ENCODE results near the gene POSTN.

Gene POSTN, protein sequence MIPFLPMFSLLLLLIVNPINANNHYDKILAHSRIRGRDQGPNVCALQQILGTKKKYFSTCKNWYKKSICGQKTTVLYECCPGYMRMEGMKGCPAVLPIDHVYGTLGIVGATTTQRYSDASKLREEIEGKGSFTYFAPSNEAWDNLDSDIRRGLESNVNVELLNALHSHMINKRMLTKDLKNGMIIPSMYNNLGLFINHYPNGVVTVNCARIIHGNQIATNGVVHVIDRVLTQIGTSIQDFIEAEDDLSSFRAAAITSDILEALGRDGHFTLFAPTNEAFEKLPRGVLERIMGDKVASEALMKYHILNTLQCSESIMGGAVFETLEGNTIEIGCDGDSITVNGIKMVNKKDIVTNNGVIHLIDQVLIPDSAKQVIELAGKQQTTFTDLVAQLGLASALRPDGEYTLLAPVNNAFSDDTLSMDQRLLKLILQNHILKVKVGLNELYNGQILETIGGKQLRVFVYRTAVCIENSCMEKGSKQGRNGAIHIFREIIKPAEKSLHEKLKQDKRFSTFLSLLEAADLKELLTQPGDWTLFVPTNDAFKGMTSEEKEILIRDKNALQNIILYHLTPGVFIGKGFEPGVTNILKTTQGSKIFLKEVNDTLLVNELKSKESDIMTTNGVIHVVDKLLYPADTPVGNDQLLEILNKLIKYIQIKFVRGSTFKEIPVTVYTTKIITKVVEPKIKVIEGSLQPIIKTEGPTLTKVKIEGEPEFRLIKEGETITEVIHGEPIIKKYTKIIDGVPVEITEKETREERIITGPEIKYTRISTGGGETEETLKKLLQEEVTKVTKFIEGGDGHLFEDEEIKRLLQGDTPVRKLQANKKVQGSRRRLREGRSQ

DNA sequence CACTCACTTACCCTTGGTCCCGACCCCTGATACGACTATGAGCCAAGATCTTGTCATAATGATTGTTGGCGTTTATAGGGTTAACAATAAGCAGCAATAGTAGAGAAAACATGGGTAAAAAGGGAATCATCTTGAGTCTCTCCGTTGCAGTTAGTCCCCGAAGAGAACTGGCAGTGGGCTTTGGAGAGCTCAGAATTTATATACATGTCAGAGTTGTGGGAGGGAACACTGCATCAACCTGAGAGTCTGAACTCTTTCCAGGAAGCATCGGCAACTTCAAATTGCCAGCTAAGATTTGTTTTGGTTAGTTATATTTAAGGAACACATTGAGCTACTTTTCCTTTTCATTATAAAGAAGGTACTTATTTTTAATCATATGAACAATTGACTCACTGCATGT lies at the start of gene POSTN:
Gene POSTN (minus strand): TSS at position 172 of the 400 bp plus-strand sequence. CDS start 42 bp downstream, at position 130.
- DNase-seq (ENCODE audit: low read depth): no peak

DNA sequence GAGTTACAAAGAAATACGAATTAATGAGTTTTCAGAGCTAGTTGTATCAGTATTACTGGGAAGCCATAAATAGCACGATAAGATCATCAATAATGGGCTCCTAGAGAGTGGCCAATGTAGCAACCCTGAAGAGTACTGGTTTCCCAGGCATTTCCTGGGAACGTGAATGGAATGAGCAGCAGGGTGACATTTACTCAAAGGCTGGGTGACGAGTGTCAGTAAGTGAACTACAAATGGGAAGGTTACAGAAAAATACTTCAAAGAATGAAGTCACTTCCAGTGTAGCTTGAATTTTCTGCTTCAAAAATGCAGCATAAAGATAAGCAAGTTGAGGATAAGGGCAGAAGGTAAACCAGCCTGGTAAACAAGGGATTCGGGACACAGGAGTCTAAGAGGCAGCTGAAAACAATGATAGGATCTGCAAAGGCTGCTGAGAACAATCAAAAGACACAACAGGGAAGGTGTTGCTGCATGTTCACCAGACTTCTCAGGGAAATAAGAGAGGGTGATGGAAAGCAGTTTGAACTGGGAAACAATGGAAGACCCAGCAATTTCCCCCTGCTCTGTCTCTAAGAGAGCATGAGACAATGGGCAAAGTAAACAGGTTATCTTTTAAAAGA lies 48.6 kb upstream of the POSTN start:
- DNase-seq (ENCODE audit: low read depth): no peak

GRCh38 chr13:37646531-37646930 lies 48.0 kb upstream of the POSTN start:
- no peak for DNase-seq (ENCODE audit: low read depth)

- DNase-seq (ENCODE audit: low read depth): no peak
These were observed 46.7 kb upstream of the POSTN start for GRCh38 chr13:37645181-37645740.

DNA sequence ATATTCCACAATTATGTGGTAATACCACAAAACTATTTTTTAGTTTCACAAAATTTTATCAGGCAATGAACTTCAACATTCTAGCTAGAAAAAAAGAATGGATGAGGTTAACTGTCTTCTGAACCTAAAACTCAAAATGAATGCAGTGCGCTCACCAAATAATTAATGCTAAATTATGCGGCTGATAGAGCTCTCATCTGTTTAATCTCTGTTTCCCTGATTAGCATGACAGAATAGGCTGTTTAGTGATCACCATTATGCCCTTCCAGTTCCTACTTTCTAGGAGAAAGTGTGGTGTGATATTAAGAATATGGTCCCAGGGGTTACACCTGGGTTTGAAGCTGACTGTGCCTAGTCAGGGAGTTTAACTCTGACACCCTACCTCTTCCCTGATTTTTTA lies 42.8 kb upstream of the POSTN start:
- no peak for DNase-seq (ENCODE audit: low read depth)

- no peak for DNase-seq (ENCODE audit: low read depth)
These were observed 41.9 kb upstream of the POSTN start for GRCh38 chr13:37640499-37640898.

GRCh38 chr13:37636701-37637100 lies 38.1 kb upstream of the POSTN start:
- DNase-seq (ENCODE audit: low read depth): no peak

- DNase-seq (ENCODE audit: low read depth): no peak
These were observed 33.7 kb upstream of the POSTN start for GRCh38 chr13:37632294-37632693.

DNA sequence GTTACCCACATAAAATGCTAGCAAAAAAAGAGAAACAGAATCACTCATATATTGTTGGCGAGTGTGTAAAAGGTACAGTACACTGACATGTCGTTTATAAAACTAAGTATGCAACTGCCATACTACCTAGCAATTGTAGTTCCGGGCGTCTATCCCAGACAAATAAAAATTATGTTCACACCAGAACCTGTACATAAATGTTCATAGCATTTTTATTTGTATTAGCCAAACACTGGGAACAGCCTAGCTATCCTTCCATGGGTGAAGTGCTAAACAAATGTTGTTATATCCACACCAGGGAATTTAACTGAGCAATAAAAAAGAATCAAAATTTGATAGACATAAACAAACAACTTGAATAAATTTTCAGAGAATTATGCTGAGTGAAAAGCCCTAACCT lies 28.9 kb upstream of the POSTN start:
- DNase-seq (ENCODE audit: low read depth): no peak

DNA sequence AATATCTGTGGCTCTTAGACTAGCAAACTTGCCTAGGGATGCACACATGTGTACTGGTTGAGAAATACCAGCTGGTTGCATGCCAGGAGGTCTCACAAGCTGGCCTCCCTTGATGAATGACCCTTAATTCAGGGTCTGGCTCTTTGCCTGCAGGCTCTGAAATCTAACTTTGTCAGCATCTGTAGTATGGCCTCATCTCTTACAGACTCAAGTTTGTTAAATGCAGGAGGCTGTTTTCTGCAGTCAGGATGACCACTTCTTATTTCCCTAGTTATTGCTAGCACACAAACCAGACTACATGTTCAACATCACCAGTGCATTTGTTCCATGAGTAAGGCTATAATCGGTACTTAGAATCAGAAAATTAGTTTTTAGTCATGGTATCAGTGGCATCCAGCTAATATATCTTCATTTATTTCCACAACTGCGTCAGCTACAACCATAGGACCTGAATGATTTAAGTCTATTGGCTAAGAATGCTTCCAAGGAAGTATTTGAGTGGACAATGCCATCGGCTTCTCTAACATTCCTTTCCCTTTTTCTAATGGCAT lies 23.3 kb upstream of the POSTN start:
- DNase-seq (ENCODE audit: low read depth): no peak

GRCh38 chr13:37618554-37618953 lies 20.0 kb upstream of the POSTN start:
- DNase-seq (ENCODE audit: low read depth): no peak

GRCh38 chr13:37617173-37617572 lies 18.6 kb upstream of the POSTN start:
- no peak for DNase-seq (ENCODE audit: low read depth)

DNA sequence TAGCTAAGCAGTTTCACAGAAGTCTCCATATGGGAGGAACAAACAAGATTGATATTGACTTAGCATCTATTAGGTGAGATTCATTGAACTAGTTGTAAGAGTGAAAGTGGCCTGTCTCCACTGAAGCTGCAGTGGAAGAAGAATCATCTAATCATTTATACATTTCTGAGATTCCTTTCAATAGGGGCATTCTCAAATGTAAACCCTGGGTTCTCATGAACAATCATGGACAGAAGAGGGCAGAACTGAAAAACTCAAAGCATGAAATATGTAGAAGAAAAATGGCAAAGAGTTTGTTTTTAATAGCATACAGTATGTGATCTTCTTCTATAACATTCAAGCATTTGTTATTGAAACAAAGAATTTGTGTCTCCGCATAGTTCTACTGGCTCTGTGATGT lies 17.6 kb upstream of the POSTN start:
- DNase-seq (ENCODE audit: low read depth): no peak

DNA sequence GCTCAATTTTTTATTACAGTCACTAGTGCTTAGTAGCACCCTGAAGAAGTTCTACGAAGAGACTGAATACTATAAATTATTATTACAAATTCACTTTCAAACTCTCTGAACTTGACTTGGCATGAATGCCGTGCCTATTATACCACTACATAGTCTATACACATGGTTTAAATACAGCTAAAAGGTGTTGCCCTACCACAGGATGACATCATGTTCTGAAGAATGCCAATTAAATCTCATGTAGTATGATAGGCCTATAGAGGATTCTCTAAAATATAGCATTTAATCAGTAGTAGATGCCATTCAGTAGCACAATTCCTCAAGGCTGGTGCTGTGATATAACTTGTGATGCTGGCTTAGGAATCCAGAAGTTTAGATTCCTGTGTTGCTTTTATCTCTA lies 16.7 kb upstream of the POSTN start:
- DNase-seq (ENCODE audit: low read depth): no peak

DNA sequence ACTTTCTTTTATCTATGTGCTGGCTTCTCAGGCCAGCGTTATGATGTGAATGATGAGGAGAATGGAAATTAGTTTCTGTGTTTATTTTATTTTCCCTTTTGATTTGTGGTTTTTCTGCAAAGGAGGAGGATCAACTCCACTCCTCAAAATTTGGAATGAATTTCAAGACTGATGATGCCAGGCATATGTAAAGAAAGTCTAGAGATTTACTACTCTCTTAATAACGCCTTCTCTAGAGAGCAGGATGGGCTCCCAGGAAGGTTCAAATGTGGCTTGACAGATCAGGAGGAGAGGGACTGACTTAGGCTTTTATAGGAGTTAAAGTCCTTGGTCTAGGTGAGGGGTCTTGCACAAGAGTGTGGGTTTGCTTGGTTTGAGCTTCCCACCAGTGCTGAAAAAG lies 15.1 kb upstream of the POSTN start:
- no peak for DNase-seq (ENCODE audit: low read depth)

- DNase-seq (ENCODE audit: low read depth): no peak
These were observed 14.7 kb upstream of the POSTN start for GRCh38 chr13:37613236-37613635.

GRCh38 chr13:37608750-37609339 lies 10.3 kb upstream of the POSTN start:
- no peak for DNase-seq (ENCODE audit: low read depth)

- DNase-seq (ENCODE audit: low read depth): no peak
These were observed 4.3 kb upstream of the POSTN start for GRCh38 chr13:37602733-37603381.

- no peak for DNase-seq (ENCODE audit: low read depth)
These were observed 3.3 kb upstream of the POSTN start for GRCh38 chr13:37601648-37602440.

DNA sequence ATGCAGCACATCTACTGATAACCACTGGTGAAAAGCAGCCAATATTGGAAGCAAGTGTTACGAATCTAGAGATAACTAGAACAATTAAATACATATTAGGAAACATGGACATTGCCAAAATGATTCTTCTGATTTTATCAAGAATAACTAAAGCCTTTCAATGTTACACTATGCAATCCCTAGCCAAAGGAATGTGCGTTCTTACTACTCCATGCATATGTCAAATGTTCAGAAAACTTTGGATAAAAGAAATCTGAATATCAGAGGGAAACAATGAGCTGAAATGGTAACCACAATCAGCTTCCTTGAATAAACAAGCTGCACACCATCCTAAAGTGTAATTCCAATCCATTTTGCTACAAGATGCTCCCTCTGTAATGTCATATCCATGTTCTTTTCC lies 951 bp upstream of the POSTN start:
- DNase-seq (ENCODE audit: low read depth): no peak
